ENCODE results near the gene CHRND.
"Not testable (repeated sequence)": the region's sequence is repeated elsewhere in the genome, so short reads cannot be mapped to it uniquely, and the experiment has no call there.

CHRND gene

GRCh38 chr2:232543928-232544631 is 18.1 kb downstream of the CHRND start:
- DNase-seq, result no peak

GRCh38 chr2:232544674-232545073 is 18.7 kb downstream of the CHRND start:
- DNase-seq, result no peak

GRCh38 chr2:232545511-232546375 is 19.8 kb downstream of the CHRND start:
- peak in 1 of 4 experiments; percentile 22 for DNase-seq

GRCh38 chr2:232547991-232548390 is 22.0 kb downstream of the CHRND start:
- DNase-seq, result no peak

- DNase-seq, result no peak
Observed at GRCh38 chr2:232549655-232550353, 23.8 kb downstream of the CHRND start.

GRCh38 chr2:232550354-232551249 is 24.6 kb downstream of the CHRND start, which contains the start of the genes EIF4E2 and TIGD1:
TSS of gene EIF4E2 (plus strand) at chr2:232550689. CDS start at chr2:232550725, 36 bp downstream.
TSS of gene TIGD1 (minus strand) at chr2:232550557. CDS start at chr2:232549882, 675 bp downstream.
- peak; percentile 95 to 98 (median 98) for DNase-seq

GRCh38 chr2:232551250-232551638 is 25.3 kb downstream of the CHRND start:
- DNase-seq, result no peak

- DNase-seq, result no peak
Observed at GRCh38 chr2:232551776-232552175, 25.8 kb downstream of the CHRND start.

- DNase-seq, result no peak
Observed at GRCh38 chr2:232556426-232556825, 30.5 kb downstream of the CHRND start.

- DNase-seq, result peak in 2 of 4 experiments; percentile 9 to 11
Observed at GRCh38 chr2:232562515-232563151, 36.7 kb downstream of the CHRND start.

- no peak for DNase-seq
Observed at GRCh38 chr2:232563580-232563979, 37.6 kb downstream of the CHRND start.

GRCh38 chr2:232567721-232568120 is 41.8 kb downstream of the CHRND start:
- no peak for DNase-seq

GRCh38 chr2:232568161-232568560 is 42.2 kb downstream of the CHRND start:
- peak; percentile 50 to 72 (median 66) for DNase-seq

GRCh38 chr2:232569541-232569940 is 43.6 kb downstream of the CHRND start:
- DNase-seq, result peak in 3 of 4 experiments; percentile 41 to 55 (median 54)

- DNase-seq, result not testable (repeated sequence)
Observed at GRCh38 chr2:232570481-232570880, 44.5 kb downstream of the CHRND start.

- DNase-seq, result no peak
Observed at GRCh38 chr2:232571026-232571474, 45.1 kb downstream of the CHRND start.

GRCh38 chr2:232573042-232573441 is 47.1 kb downstream of the CHRND start:
- no peak for DNase-seq

- DNase-seq, result no peak
Observed at GRCh38 chr2:232573771-232574435, 47.9 kb downstream of the CHRND start.

- no peak for DNase-seq
Observed at GRCh38 chr2:232574674-232575403, 48.9 kb downstream of the CHRND start.

- DNase-seq, result no peak
Observed at GRCh38 chr2:232575404-232575746, 49.4 kb downstream of the CHRND start.

All from suppressor macrophage (primary cell).